ENCODE results near the gene ASIC3.

DNA sequence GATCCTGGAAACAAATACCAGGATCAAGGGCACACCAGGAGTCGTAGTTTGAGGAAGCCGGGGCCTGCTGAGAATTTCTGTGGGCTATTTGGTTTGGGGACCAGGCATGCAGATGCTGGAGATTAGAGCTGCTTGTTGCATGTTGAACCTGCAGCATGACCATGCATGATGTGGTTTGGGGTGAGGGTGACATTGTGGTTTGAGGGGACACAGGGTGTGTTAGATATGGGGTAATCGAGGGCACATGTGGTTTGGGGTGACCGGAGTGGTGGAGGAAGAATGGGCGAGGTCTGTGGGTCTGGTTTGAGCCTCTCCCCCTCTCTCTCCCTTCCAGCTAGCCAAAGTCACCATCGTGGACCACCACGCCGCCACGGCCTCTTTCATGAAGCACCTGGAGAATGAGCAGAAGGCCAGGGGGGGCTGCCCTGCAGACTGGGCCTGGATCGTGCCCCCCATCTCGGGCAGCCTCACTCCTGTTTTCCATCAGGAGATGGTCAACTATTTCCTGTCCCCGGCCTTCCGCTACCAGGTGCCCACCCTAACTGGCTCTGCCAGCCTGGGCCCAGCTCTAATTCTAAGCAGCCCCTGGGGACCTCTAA, 47.3 kb upstream of the ASIC3 start:
- TF ChIP-seq POLR2AphosphoS5 (IDR thresholded peaks at IDR 0.05), result no peak
- TF ChIP-seq, protein P1, sequence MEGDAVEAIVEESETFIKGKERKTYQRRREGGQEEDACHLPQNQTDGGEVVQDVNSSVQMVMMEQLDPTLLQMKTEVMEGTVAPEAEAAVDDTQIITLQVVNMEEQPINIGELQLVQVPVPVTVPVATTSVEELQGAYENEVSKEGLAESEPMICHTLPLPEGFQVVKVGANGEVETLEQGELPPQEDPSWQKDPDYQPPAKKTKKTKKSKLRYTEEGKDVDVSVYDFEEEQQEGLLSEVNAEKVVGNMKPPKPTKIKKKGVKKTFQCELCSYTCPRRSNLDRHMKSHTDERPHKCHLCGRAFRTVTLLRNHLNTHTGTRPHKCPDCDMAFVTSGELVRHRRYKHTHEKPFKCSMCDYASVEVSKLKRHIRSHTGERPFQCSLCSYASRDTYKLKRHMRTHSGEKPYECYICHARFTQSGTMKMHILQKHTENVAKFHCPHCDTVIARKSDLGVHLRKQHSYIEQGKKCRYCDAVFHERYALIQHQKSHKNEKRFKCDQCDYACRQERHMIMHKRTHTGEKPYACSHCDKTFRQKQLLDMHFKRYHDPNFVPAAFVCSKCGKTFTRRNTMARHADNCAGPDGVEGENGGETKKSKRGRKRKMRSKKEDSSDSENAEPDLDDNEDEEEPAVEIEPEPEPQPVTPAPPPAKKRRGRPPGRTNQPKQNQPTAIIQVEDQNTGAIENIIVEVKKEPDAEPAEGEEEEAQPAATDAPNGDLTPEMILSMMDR (IDR thresholded peaks at IDR 0.05), result no peak
- TF ChIP-seq POLR2A (IDR thresholded peaks at IDR 0.05), result no peak
- no peak for TF ChIP-seq EP300 (IDR thresholded peaks at IDR 0.05)

Data from stomach (tissue), 4 donors.